Peyer's patch (tissue), 4 donors: ENCODE results near the gene SLC25A21. TPM values are rescaled to one million over a fixed set of nuclear protein-coding genes. Genes with fewer than 3 reads are reported as not detected.

Experiments
- DNase-seq, 3 donors: peaks; one replicate each; pipeline ENCODE4 v3.0.0-alpha.2; 2017 to 2019
- H3K27ac ChIP-seq, 4 donors: fragments of 200-600 bp; sonication (generic); one replicate each; pipeline ENCODE4 v1.5.1; 2016 to 2019
- H3K27me3 ChIP-seq, 2 donors: fragments of 200-600 bp; sonication (generic); one replicate each; pipeline ENCODE4 v1.5.1; 2019
- H3K36me3 ChIP-seq, 3 donors: fragments of 200-600 bp; sonication (generic); one replicate each; pipeline ENCODE4 v1.5.1; 2016 to 2019
- H3K4me1 ChIP-seq, 4 donors: fragments of 200-600 bp; sonication (generic); one replicate each; pipeline ENCODE4 v1.5.1; 2016 to 2019
- H3K4me3 ChIP-seq, 4 donors: fragments of 200-600 bp; sonication (generic); 1 replicate in 3 of 4; 2 replicates in 1 of 4; pipeline ENCODE4 v1.5.1; 2016 to 2019; ENCODE audit warnings: mild to moderate bottlenecking in 1 of 4
- H3K9me3 ChIP-seq, 4 donors: fragments of 200-600 bp; sonication (generic); one replicate each; pipeline ENCODE4 v1.5.1; 2016 to 2019; ENCODE audit warnings: mild to moderate bottlenecking in 1 of 4
- POLR2A ChIP-seq, 2 donors: fragments of 450-650 bp; IDR thresholded peaks; one replicate each; pipeline ENCODE4 v1.5.1; 2017; ENCODE audit warnings: antibody characterized with exemption in 2 of 2, mild to moderate bottlenecking in 2 of 2, moderate library complexity in 2 of 2
- total RNA-seq, 4 donors: library from RNA; depleted of rRNA; stranded (reverse); fragments of >200 nt; gene quantifications; one replicate each; pipeline ENCODE4 v1.1.0, GENCODE V29; 2016
- TF ChIP-seq, protein P1 (sequence below), 6 experiments: fragments of 450-650 bp in 4 of 6; fragments of 200-600 bp in 2 of 6; sonication (generic) in 1 of 6; IDR thresholded peaks; one replicate each; pipeline ENCODE4 v1.5.1; 2017 to 2019; ENCODE audit warnings: antibody characterized with exemption in 6 of 6, mild to moderate bottlenecking in 3 of 6, moderate library complexity in 1 of 6

SLC25A21 gene
- total RNA-seq, 4 donors from 2014 or later, result 0.70 to 1.6 TPM; not detected in 2

DNA sequence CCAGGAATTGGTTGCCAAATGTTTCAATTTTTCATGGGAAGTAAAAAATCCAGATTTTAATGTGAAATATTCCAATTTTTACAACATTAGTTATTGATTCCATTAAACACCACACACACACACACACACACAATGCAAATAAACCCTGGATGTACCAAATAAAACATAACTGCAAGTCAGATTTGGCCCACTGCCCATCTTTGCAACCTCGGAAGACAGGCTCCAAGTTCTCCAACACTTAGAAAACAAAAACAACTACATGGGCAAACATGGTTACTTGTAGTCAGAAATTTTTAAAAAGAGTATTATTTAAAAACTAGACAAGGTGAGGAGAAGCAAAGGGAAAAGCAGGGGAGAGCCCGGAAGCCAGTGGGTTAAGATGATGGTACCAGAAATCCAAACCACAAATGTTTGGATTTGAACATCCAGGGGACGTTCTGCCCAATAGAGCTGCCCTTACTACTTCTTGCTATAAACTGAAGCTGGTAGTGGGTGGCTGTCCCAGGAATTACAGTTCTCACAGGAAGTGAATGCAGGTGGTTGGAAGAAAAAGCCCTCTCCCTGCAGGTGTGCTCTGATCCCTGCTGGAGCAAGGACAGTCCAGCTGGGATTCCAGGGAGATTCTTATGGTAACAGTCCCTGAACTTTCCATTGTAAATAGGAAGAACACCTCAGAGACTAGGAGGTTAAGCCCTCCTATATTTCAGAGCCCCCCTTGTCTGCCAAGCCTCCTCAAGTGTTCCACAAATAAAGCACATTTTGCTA is 111.7 kb downstream of the SLC25A21 start:
- TF ChIP-seq POLR2A (IDR thresholded peaks at IDR 0.05), result no peak
- TF ChIP-seq, protein P1, sequence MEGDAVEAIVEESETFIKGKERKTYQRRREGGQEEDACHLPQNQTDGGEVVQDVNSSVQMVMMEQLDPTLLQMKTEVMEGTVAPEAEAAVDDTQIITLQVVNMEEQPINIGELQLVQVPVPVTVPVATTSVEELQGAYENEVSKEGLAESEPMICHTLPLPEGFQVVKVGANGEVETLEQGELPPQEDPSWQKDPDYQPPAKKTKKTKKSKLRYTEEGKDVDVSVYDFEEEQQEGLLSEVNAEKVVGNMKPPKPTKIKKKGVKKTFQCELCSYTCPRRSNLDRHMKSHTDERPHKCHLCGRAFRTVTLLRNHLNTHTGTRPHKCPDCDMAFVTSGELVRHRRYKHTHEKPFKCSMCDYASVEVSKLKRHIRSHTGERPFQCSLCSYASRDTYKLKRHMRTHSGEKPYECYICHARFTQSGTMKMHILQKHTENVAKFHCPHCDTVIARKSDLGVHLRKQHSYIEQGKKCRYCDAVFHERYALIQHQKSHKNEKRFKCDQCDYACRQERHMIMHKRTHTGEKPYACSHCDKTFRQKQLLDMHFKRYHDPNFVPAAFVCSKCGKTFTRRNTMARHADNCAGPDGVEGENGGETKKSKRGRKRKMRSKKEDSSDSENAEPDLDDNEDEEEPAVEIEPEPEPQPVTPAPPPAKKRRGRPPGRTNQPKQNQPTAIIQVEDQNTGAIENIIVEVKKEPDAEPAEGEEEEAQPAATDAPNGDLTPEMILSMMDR (IDR thresholded peaks at IDR 0.05), result no peak
- Histone ChIP-seq H3K27me3 (no peaks in the 10 kb centered on the region), H3K36me3 (no peaks in the 10 kb centered on the region), H3K9me3 (no peaks in the 10 kb centered on the region), H3K4me1 (no peaks in the 10 kb centered on the region), H3K27ac (no peak overlapping the region), H3K4me3 (no peak overlapping the region)
- no peak for DNase-seq

DNA sequence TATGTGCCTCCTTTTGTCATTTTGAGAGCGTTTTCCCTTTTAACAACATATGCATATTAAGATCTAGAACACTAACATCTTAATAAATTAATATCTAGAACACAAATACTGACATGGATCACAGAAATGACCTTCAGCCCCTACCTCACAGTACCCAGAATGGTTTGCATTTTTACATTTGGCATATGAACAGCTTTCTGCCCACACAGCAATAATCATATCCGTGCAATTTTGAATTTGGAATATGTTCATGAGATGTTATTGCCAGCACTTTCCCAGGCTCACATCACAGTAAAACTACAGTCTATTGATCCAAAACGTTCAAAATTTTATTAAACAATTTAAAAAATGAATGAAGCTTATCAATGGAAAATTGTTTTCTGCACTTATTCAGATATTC is 114.6 kb downstream of the SLC25A21 start:
- TF ChIP-seq, protein P1 (IDR thresholded peaks at IDR 0.05), result no peak
- no peak for TF ChIP-seq POLR2A (IDR thresholded peaks at IDR 0.05)
- Histone ChIP-seq H3K4me1 (no peaks in the 10 kb centered on the region), H3K36me3 (no peaks in the 10 kb centered on the region), H3K27ac (no peak overlapping the region), H3K27me3 (no peaks in the 10 kb centered on the region), H3K4me3 (no peak overlapping the region), H3K9me3 (no peaks in the 10 kb centered on the region)
- no peak for DNase-seq

- H3K27ac ChIP-seq, result no peak overlapping the region
- no peak for DNase-seq
- no peaks in the 10 kb centered on the region for H3K9me3 ChIP-seq
- no peak for TF ChIP-seq POLR2A (IDR thresholded peaks at IDR 0.05)
- TF ChIP-seq, protein P1 (IDR thresholded peaks at IDR 0.05), result no peak
- H3K4me3 ChIP-seq, result no peak overlapping the region
- H3K36me3 ChIP-seq, result no peaks in the 10 kb centered on the region
- H3K4me1 ChIP-seq, result no peaks in the 10 kb centered on the region
- no peaks in the 10 kb centered on the region for H3K27me3 ChIP-seq
Observed at GRCh38 chr14:37056473-37056872, 115.9 kb downstream of the SLC25A21 start.

DNA sequence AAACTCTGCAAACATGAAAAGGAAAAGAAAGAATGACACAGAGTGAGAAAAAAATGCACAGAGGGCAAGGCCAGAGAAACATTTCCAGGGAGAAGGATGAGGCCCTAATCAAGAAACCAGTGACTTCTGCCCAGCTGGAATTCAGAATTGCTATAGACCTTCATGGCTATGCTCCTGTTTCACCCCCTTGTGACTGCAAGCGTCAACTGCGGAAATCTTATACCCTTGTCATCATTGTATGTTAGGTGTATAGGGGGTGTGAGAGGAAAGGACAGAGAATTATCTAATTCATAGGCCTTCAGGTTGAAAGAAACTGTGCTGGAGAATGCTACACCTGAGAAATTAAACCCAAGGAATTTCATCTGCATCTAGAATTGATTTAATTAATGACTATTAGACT is 117.5 kb downstream of the SLC25A21 start:
- TF ChIP-seq, protein P1 (IDR thresholded peaks at IDR 0.05), result no peak
- TF ChIP-seq POLR2A (IDR thresholded peaks at IDR 0.05), result no peak
- no peaks in the 10 kb centered on the region for H3K4me1 ChIP-seq

GRCh38 chr14:37054144-37054543 is 118.3 kb downstream of the SLC25A21 start:
- Histone ChIP-seq H3K4me3 (no peak overlapping the region), H3K4me1 (no peaks in the 10 kb centered on the region)
- no peak for TF ChIP-seq POLR2A (IDR thresholded peaks at IDR 0.05)
- TF ChIP-seq, protein P1 (IDR thresholded peaks at IDR 0.05), result no peak

More for the DNA sequence above, 117.5 kb downstream of the SLC25A21 start:
- H3K36me3 ChIP-seq, result no peaks in the 10 kb centered on the region
- no peaks in the 10 kb centered on the region for H3K27me3 ChIP-seq
- no peak overlapping the region for H3K27ac ChIP-seq
- no peak overlapping the region for H3K4me3 ChIP-seq
- no peaks in the 10 kb centered on the region for H3K9me3 ChIP-seq
- no peak for DNase-seq

More at GRCh38 chr14:37054144-37054543, 118.3 kb downstream of the SLC25A21 start:
- no peaks in the 10 kb centered on the region for H3K27me3 ChIP-seq
- no peak for DNase-seq
- H3K27ac ChIP-seq, result no peak overlapping the region
- H3K36me3 ChIP-seq, result no peaks in the 10 kb centered on the region
- H3K9me3 ChIP-seq, result no peaks in the 10 kb centered on the region
